GM19025 (cell line): ENCODE results near the gene PRKCD.

Source experiments
- ATAC-seq: cut with Tn5 transposase; IDR thresholded peaks from one replicate; pipeline ENCODE4 v1.9.1; 2021; ENCODE audit warnings: mild to moderate bottlenecking, low read depth, moderate library complexity; ENCODE audit not compliant: unreplicated experiment

Gene PRKCD

DNA sequence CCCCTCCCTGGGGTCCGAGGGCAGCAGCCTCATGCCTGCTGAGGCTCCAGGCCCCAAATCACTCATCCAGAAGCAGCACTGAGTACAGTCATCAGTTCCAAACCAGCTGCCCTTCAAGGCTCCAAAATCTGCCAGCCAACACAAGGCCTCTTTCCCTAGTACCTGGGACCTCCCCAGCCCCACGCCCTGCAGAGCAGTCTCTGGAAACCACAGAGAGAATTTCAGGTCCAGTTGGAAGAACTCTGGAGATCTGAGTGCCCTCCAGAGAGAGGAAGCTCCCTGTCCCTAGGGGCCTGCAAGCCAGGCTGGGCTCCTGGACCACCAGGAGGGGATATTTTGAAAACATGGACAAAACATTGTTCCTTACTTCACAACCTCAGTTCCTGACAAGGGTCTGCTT, 68.6 kb downstream of the PRKCD start:
- no peak for ATAC-seq

DNA sequence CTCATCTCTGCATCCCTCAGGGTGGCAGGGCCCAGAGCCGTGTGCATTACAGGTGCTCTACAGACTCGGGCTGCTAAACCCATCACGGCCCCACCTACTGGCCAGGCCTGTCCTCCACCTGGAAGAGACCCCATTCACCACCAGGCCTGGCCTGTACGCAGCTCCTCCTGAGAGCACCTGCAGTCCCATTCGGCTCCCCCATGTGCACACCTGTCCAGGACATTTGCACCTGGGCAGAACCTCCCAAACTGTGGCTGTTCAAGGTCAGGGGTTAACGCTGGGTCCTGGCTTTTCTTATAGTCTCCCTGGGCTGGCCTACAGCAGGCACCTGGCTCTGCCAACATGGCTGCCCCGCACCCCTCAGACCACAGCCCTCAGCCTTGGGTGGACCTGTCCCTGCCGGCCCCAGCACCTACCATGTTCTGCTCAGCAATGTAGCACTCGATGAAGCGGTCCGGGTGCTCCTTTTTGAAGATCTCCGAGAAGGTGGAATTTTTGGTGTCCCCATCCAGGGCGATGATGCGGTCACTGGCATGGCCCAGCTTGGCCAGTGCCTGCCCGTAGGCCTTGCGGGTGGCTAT, 69.1 kb downstream of the PRKCD start:
- ATAC-seq = no peak

DNA sequence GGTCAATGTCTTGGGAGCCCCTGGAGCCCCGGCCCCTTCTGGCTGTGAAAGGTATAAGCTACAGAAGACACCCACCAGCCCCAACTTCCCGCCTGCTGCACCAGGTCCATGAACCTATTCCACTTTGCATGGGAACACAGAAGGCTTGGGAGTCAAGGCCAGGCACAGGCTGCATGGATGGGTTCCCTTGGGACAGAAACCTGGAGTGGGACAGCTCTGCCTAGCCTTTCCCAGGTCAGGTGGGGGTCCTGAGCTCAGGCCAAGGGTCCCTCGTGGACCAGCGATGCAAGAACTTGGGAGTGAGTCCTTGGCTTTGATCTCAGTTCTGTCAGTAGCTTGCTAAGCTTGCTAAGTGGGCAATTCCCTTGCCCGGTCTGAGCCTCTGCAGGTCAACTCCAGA, 69.8 kb downstream of the PRKCD start:
- ATAC-seq = no peak

DNA sequence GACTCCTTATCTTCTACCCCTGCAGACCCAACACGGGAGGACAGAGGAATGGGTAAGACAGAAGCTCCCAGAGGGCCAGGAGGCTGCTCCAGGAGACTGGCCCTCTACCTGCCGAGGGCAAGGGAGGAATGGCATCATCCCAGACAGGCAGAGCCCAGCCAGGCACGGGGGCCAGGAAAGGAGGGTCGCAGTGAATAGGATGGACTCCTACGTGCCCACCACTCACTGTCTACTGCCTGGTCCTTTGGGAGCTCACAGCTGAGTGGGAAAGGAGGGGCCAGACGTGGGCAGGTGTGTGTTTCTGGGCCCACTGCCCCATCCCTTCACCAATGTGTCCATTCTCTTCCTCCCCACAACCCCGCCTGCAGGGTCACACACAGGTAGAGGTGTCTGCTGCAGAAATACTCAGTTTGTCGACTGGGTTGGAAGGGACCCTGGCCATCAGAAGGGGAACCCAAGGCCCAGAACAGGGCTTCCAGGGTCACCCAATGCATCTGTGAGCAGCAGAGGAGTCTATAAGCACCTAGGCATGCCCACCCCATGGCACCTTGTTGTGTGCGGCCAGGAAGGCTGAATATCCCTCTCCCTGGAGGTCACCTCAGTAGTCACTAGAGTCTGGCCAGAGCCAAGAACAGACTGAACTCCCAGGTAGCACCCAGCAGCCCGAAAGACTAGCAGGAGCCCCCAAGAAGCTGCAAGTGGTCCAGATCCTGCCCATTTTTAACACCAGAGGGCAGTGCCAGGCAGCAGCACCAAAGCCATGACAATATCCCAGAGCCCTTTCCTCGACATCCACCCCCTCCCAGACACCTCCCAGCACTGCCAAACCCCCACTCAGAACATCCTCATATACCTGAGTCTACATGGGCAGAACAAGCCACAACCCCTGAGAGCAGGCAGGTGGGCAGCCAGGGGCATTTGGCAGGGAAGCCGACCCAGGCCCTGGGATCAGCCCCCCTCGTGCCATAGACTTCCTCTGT, 70.8 kb downstream of the PRKCD start:
- ATAC-seq = no peak

DNA sequence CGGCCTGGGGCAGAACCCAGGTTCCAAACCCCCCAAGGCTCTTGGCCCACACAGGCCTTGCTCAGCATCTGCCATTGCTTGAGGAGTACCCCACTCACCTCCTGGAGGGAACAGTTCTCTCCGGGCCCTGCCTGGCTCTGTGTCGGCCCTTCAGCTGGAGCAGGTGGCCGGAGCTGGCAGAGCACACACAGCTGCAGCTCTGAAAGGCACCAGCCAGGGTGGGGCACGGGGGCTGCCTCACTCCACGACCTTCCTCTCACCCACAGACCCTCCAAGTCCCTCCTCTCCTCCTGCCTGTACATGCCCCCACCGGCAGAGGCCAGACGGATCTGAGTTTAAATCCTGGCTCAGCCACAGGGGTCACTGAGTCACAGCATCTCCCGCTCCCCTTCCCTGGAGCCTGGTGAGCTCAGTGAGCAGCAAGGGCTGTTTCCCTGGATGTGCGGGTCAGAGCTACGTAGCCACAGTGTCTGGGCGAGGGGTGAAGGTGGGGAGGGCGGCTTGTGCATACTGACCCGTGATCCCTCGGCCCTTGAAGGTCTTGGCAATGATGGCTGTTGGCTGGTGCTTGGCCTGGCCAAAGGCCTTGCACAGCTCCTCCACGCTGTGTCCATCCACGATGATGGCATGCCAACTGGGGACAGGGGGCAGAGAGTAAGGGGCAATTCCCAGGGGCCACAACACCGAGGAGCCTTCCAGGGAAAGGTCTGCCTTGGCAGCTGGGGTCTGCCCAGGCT, 71.8 kb downstream of the PRKCD start:
- ATAC-seq = no peak

DNA sequence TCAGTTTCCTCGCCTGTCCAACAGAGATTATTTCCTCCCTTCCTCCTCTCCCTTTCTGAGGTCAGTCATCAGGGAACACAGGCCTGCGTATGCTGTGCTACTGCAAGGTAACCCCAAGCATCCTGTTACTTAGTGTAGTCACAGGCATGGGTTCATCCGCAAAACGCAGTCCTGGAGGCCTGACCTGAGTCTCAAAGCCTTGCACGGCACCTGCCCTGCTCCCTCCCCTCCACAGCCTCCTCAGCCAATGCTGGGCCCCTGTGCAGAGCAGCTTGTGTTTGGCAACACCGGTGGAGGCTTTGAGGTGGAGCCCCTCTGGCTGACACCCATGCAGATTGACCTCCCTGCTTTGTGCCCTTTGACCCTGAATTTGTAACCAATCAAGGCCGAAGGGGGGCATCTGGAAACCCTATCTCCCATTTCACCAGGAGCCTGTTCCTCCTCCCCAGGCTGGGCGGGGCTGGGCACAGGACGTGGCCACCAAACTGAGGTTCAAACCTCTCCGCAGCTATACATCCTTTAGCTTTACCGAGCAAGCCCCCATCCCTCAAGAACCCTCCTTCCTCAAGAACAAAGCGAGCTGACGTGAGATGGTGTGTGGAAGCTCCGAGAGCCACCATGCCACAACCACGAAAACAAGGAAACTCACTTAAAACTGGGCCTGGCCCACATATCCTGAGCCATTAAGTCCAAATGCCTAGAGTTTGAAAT, 73.3 kb downstream of the PRKCD start:
- no peak for ATAC-seq

DNA sequence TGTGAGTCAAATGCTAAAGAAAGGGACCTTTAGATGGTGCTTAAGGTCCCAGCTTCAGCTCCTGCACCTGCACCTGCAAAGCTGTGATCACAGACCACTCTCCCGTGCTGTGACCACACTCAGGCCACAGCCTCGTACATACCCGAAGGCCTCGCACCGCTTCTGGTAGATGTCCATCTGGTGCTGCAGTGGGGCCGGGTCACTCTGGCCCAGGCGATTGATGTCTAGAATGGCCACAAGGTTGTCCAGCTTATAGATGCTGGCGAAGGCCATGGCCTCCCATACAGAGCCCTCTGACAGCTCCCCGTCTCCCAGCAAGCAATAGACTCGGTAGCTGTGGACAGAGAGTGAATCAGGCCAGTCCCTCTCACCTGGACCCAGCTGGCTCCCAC, 73.8 kb downstream of the PRKCD start:
- no peak for ATAC-seq

DNA sequence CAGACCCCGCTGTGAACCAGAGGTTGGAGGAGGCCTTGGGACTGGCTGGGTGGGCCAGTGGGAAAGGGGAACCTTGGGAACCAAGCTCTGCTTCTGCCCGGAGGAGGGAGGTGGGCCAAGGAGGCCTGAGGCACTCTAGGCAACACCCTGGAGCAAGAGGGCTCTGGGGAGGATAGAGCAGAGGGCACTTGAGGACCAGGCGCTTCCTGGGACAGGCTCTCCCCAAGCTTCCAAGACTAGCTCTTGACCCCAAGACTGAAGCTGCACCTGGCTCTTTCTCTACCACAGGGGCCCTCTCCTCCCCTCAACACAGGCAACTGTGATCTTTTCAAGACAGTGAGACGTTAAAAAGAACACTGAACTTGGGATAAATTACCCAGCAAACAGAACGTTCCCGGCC, 74.5 kb downstream of the PRKCD start:
- ATAC-seq = no peak

DNA sequence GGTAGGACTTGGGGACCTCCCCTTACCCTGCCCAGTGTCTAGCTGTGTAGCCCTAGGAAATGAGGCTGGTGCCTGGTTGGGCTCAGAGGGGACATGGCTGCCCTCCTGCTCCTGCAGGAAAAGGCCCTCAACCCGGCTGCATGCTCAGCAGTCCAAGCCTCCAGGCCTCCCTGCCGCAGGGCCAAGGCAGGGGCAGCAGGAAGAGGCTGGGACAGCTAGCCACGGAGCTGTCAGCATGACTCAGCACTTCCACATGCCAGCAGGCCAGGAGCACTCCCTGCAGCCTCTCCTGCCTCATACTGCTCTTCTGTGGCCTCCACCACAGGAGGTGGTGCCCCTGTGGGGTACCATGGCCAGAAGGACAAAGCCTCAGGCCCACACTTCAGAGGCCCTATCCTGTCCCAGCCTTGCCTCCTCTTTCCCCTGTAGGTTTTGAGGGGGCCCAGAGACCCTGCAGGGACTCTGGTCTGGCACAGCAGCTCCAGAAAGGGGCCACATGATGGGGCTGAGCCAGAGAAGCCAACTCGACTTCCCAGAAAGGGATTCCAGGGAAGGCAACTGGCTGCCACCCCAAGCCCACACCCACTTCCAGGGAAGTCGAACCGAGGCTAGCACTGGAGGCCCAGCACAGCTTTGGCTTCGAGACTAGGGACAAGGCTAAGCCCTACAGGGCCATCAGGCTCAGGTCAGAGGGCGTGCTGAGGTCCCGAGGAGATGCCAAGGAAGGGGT, 75.3 kb downstream of the PRKCD start:
- ATAC-seq = no peak

DNA sequence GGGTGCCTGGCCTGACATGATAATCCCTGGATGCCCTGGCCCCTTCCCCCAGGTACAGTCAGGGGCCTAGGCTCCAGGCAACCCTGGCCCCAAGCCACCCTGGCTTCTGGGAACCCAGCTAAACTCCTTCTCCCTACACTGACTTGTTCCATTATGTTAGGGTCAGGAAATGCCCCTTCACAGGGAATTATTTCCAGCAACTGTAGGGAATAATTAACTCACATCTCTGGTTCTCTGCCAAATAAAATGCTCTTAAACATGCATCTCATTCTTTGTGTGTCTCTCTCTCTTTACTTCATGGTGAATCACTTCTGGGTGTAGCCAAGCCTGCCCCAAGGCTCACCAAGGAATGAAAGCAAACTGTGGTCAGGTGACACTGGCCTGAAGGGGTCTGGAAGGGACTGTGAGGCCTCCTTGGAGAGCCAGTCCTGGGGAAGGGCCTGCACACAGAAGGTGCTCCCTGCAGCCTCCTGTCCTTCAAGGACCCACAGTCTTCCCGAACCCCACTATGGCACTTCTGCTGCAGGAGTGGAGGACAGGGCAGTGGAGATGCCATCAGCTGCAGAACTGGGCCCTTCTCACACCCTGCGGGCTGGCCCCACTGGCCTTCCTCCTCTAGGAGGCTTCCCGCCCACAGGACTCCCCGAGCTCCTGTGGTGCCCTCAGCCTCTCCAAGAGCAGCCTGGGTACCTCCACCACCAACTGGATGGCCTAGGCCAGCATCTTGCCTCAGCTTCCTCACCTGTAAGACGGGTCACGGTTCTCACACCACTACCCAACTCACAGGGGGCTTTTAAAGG, 77.2 kb downstream of the PRKCD start:
- no peak for ATAC-seq

DNA sequence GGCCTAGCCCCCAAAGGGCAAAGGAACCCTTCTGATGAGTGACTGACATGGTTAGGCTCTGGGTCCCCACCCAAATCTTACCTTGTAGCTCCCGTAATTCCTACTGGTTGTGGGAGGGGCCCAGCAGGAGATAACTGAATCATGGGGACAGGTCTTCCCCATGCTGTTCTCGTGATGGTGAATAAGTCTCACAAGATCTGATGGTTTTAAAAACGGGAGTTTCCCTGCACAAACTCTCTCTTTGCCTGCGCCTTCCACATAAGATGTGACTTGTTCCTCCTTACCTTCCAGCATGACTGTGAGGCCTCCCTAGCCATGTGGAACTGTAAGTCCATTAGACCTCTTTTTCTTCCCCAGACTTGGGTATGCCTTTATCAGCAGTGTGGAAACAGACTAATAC, 77.9 kb downstream of the PRKCD start:
- no peak for ATAC-seq

DNA sequence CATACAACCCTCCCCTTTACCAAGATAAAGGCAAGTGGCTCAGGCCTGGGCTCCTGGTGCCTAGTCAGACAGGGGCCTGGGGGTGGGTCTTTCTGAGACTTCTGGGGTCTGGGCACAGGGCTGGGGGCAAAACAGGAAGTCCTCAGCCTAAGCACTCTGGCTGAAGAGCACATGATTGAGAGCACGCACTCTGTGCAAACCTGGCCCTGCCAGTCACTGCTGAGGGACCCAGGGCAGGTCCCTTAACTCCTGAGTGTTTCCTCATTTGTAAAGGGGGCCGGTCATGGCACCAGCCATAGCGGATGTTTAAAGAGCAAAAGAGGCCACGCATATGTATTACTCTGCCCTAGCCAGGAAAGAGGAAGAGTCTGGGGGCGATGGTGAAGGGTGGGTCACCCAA, 78.8 kb downstream of the PRKCD start:
- no peak for ATAC-seq

DNA sequence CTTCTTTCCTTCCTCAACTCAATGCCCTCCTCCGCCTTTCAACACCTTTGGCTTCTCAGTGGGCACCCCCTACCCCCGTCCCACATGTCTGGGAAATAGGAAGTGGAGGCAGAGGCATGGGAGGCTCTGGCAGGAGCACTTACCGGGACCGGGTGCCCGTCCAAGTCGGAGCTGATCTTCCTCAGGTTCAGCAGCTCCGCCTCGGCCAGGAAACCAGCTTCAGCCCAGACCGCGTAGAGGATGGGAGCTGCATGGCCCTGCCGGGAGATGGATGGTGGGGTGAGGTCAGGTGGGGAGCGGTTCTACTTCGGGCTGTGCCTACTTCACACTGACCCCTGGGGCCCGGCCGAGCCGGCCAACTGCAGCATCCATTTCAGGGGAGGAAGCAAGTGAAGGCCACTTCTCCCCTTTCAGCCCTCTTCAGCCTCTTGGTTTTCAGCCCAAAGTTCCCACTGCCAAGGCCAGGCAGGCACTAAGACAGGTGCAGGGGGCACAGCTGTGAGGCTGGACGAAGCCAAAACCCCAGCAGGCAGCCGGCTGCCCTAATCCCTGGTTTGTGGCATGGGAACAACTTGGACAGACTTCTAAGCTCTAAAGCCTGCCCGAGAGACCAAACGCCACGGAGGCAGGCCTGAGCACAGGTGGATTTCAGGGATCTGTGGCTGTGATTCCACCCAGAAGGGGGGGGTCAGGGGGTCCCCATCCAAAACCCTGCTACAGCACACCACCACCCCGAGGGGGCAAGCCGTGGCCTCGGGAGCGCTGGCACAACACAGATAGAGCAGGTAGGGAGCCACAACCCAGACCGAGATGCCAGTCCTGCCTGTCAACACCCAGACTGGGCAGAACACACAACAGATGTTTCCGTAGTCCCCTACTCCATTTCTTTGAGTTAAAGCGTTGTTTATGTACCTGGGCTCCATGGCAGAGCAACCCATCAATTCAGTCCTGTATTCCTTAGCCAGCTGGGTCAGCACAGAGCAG, 80.3 kb downstream of the PRKCD start:
- no peak for ATAC-seq

DNA sequence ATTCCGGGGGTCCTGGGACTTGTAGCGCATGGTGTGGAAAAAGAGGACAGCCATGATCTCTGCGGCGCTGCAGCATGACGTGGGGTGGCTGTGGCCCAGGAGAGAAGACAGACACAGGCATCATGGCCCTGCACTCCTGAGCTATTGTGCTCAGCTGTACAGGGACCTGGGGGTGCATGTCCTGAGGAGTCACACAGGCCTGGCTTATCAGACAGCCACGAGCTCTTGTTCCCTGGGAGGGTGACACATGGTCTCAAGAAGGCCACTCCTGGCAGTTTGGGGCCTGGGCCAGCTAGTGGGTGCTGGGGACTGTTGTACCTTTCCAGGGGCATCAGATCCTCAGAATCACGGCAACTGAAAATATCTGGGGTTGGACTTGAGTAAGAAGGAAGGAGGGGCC, 81.1 kb downstream of the PRKCD start:
- ATAC-seq = no peak
